GM13976 (cell line): ENCODE measurements around the gene ZNF346.

Experiments used
- DNase-seq: peaks from one replicate; pipeline ENCODE4 v3.0.0; 2012; ENCODE audit warnings: low spot score
- CTCF ChIP-seq: IDR thresholded peaks from 2 replicates; pipeline ENCODE4 v1.5.1; 2012; ENCODE audit warnings: borderline replicate concordance, mild to moderate bottlenecking; ENCODE audit not compliant: insufficient read depth; ENCODE audit errors: extremely low read depth, missing control alignments, control extremely low read depth
- in situ Hi-C: fragments of 300-500 bp; cut with MboI; formaldehyde crosslinking; loops from one replicate; pipeline ENCODE4 v1.12.0; 2022; ENCODE audit warnings: low sequenced_read_pairs, mixed read lengths, inconsistent platforms; ENCODE audit not compliant: unreplicated experiment

Gene ZNF346

GRCh38 chr5:177065491-177065890, 43.0 kb downstream of the ZNF346 start:
- no peak for DNase-seq
- in situ Hi-C loops: no loop called here
- TF ChIP-seq CTCF: no peak

- no peak for DNase-seq
- in situ Hi-C loops: no loop called here
- TF ChIP-seq CTCF: no peak
Measured at GRCh38 chr5:177066224-177066623, 43.7 kb downstream of the ZNF346 start.

- in situ Hi-C loops: no loop called here
- DNase-seq: no peak
- TF ChIP-seq CTCF: no peak
Measured at GRCh38 chr5:177067503-177067902, 45.0 kb downstream of the ZNF346 start.

GRCh38 chr5:177070536-177071191, 48.2 kb downstream of the ZNF346 start:
- TF ChIP-seq CTCF: no peak
- in situ Hi-C loops: no loop called here
- DNase-seq: no peak

- DNase-seq: peak; percentile 80
- TF ChIP-seq CTCF: peak; percentile 88
- in situ Hi-C loops: no loop called here
Measured at GRCh38 chr5:177071666-177072385, 49.3 kb downstream of the ZNF346 start.

GRCh38 chr5:177077335-177077734, 54.8 kb downstream of the ZNF346 start:
- DNase-seq: no peak

More at GRCh38 chr5:177077335-177077734, 54.8 kb downstream of the ZNF346 start:
- in situ Hi-C loops: no loop called here
- TF ChIP-seq CTCF: no peak
